ENCODE measurements around the gene GSN.

Gene GSN

DNA sequence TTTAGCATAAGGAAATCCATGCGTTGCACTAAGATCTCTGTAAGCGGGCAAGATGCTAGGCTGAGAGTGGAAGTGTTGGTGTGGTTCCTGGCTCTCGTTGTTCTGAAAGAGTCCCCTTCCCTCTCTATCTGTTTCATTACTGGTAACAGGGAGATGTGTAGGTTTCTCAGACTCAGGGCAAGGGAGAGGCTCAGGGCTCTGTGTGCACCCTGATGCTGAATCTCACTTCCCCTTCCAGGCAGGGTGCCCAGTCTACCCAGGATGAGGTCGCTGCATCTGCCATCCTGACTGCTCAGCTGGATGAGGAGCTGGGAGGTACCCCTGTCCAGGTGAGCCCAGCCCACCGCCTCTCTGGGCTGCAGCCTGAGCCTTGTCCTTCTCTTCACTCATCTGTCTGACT, 56.4 kb downstream of the GSN start:
- DNase-seq, result no peak

DNA sequence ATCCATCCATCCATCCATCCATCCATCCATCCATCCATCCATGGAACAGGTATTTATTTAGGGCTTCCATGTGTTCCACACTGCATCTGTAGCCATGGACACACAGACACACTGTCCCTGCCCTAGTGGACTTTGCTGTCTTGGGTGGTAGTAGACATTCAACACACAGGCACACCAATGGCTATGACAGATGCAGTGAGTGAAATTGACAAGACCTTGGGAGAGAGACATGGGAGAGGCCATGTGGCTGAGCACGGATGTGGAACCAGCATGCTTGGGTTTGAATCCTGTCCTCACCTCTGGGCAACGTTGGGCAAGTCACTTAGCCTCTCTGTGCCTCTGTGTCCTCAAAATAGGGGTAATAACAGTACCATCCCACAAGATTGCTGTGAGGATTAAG, 56.8 kb downstream of the GSN start:
- DNase-seq, result no peak

DNA sequence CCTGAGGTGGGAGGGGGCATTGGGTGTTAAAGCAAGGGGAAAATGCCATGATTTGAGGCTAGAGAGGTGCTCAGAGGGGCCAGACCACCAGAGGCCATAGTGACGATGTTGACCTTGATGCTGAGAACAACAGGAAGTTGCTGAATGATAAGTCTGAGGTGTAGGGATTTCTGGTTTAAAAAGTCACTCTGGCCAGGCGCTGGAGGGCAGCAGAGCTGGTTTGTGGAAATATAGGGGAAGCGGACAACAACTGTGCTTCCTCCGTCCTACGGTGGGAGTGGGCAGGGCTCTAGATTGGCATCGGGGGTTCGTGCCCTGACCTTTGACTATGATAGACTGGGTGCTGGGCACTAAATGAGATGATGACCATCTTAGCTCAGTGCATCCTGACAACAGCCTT, 57.4 kb downstream of the GSN start:
- DNase-seq, result no peak

DNA sequence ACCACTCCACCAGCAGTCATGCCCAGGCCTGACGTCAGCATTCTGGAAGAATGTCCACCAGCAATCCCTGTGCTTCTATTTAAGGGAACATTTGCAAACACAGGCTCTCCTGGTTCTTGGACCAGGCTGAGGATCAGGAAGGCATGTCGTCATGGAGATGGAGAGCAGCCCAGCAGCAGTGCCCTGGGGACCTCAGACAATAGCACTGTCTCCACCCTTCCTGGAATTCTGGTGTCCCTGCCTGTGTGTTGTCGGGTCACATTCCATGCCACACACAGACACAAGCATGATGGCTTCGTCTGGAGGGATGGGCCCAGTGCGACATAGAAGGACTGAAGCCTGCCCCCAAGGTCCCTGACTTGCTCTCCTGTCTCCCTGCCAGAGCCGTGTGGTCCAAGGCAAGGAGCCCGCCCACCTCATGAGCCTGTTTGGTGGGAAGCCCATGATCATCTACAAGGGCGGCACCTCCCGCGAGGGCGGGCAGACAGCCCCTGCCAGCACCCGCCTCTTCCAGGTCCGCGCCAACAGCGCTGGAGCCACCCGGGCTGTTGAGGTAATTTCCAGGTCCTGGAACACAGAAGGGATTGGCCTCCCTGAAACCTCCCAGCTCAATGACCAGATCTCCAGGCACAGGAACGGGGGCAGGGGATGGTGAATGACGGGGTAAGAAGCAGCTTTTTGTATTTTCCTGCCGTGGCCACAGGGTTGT, 58.3 kb downstream of the GSN start:
- DNase-seq, result no peak

DNA sequence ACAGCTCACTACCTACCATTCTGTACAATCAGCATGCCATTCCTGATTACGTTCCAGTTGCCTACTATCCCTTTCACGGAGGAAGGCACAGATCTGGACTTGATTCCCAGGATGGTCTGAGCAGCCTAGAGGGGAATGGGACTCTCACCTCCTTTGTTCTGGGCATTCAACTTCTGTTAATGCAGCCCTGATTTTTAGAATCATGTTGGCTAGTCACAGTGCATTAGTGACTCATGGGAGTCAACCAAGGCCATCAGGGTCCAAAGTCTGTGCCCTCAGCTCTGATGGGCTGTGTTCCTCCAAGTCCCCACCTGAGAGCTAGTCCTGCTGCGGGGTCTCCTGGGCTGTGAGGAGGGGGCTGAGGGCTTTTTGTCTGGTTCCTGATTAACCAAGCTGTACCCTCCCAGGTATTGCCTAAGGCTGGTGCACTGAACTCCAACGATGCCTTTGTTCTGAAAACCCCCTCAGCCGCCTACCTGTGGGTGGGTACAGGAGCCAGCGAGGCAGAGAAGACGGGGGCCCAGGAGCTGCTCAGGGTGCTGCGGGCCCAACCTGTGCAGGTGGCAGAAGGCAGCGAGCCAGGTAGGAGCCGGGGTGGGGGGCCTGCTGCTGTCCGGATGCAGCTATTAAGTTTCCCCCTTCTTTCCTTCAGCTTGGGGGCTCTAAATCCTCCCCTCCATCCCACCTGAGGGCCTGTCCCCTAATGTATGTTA, 59.1 kb downstream of the GSN start:
- no peak for DNase-seq

DNA sequence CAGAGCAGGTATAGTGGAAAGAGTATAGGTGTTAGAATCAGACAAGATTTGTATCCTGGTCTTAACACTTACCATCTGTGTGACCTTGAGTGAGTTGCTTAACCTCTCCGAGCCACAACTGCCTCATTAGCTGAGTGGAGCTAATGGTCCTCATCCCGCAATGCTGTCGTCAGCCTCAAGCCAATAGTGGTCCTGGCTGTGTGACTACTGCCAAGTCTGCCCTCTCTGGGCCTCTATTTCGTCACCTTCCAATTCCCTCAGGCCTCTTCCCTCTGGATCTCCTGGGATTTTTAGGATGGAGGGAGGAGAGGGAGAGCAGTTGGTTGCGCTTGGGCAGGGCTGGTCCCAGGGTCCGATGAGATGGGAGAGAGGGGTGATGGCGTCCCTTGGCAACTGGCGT, 60.5 kb downstream of the GSN start:
- no peak for DNase-seq

DNA sequence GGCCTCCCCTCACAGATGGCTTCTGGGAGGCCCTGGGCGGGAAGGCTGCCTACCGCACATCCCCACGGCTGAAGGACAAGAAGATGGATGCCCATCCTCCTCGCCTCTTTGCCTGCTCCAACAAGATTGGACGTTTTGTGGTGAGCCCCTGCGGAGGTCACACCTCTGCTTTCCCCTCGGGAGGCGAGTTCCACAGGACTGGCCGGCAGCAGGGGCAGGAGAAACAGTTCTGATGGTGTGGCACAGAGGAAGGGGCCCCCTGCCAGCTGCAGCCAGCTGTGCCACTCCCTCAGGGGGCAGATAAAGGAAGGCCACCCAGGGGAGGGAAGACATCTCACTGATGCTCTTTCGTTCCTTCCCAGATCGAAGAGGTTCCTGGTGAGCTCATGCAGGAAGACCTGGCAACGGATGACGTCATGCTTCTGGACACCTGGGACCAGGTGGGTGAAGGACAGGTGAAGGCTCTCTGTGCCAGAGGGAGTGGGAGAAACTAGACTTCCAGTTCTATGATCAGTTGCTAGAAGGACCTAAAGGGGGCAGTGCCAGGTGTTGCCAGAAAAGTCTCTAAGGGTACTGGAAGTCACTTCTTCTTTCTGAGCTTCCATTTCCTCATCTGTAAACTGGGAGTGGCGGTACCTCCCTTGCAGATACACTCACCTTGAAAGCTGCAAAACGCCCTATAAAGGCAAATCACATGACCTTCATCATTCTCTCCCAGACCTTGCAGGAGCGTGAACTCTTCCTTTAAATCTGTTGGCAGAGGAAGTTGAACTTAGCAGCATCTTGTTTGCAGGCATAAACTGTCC, 61.1 kb downstream of the GSN start:
- DNase-seq, result no peak

DNA sequence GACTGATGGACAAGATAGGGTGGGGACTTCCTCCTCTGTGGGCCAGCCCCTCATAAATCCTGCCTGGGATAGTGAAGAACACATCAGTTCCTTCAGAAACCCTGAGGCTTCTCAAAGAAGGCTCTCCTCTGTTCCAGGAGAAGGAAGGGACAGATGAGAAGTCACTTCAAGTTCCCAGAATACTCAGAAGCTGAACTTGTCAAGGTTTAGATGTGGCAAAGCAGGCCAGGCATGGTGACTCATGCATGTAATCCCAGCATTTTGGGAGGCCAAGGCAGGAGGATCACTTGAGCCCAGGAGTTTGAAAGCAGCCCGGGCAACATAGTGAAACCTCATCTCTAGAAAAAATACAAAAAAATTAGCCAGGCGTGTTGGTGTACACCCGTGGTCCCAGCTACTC, 63.6 kb downstream of the GSN start:
- no peak for DNase-seq

DNA sequence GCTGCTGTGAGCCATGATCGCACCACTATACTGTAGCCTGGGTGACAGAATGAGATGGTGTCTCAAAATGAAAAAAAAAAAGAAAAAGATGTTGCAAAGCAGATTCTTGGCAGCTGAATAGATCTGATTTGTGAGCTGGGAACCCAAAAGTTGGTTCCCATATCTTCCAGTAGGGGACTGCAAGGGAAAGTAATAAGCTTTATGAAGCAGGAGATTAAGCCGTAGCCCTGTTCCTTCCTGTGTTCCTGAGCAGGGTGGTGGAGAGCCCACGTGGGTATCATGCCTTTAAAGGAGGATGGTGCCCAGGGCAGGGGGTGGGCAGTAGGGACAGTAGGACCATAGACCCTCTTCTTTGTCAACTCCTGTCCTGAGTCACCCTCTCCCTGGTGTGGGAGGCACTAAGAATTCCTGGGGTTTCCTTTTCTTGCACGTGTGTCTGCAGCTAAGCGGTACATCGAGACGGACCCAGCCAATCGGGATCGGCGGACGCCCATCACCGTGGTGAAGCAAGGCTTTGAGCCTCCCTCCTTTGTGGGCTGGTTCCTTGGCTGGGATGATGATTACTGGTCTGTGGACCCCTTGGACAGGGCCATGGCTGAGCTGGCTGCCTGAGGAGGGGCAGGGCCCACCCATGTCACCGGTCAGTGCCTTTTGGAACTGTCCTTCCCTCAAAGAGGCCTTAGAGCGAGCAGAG, 64.2 kb downstream of the GSN start:
- DNase-seq, result no peak

DNA sequence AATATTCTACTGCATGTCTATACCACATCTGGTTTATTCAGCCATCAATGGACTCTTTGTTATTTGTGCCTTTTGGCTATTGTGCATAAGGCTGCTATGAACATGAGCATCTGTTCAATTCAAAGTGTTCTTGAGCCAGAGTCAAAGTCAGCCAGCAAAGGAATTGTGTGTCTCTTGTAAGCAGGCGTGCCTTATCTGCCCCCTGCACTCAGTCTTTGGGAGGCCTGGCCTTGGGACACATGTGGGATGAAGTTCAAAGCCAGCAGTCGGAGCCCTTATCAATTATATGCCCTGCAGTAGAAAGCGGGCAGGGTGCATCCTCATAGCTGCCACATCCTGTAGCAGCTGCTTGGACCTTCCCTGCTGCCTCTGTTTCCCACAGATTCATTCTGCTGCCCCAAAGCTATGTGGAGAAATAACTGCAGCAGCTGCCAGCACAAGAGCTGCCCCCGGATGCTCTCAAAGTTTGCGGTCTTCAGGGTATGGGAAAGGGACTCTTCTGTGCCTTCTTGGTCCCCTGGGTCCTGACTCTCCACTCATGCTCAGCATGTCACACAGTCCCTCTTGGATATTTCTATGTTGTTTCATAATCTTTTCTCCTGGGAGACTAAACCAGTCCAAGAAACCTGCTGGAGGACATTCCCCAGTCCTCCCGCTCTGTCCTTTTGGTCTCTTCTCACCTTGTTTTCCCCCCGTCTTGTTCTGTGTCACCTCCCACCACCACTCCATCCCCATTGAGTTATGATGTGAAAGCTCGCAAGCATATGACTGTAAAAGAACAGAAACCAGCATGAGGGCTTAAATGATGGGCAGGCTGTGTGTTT, 66.2 kb downstream of the GSN start:
- DNase-seq, result no peak

DNA sequence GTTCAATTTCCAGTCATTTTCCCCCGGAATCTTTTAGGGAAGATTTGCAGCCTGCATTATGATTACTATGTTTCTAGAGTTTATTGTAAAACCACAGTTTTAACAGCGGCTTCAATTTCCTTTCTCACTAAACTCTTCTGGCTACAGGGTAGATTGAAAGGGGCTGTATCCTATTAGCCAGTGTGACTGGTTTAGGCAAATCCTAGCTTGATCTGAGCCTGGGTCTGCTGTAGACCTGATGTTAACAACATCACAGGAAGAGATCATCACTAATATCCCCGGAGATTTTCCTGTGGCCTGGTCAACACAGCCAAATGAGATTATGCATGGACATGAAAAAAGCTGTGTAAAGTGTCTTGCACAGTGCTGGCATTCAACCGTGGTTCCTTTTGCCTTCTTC, 68.7 kb downstream of the GSN start:
- no peak for DNase-seq

DNA sequence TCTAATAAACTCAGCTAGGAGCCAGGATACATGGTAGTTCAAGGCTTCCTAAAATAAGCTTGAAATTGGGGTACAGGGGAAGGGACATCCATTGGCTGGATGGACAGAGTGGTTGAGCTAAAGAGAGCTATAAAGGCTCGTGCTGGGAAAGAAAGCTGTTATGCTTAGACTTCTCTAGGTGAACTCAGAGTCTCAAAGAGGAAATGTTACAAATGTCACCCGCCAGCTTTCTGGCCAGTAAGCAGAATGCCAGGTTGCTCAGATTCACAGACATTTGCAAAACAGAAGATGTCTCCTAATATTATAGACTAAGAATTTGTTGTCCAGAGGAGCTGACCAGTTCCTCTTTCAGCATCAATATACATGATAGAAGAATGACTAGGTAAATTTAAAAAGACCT, 71.5 kb downstream of the GSN start:
- no peak for DNase-seq

DNA sequence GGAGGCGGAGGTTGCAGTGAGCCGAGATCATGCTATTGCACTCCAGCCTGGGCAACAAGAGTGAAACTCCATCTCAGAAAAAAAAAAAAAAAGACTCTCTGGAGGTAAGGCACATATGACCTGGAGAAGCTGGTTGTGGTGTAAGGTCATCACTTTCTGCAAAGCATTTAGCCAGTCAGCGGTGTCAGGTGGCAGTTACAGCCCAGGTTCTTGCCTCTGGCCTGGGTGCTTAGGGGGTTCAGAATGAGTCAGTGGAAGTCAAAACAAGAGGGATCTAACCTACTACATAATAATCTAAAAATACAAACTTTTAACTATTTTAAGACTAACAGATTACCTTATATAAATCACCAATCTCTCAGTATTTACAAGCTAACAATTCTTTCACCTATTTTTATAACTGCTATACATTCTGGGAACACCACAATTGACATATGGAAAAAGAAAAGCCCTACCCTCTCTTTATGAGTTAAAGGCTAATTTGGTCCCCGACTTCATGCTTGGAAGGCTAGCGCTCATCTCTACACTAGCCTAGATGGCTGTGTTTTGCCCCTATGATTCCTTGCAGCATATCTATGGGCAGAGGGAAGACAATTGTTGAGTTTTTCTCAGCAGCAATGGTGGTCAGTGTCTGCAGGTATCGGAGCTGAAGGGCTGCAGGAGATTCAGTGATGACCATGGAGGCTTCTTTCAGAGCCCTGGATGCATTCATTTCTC, 72.9 kb downstream of the GSN start:
- DNase-seq, result no peak

DNA sequence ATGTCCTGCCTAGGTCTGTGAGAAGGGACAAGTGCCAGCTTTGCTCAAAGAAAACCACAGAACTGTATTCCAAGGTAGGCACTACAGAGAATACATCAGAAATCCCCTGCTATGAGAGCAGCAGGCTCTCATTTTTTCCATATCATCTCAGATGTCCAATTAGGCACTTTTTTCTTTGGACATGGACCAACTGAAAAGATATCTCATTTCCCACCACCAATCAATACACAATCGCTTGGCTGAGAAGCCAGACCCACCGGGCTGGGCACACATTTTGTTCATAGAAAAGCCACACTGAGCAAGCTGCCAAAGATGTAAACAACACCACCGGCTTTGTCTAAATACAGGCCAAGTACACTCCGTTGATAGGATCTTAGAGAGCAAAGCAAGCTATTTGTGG, 76.2 kb downstream of the GSN start:
- DNase-seq, result no peak

DNA sequence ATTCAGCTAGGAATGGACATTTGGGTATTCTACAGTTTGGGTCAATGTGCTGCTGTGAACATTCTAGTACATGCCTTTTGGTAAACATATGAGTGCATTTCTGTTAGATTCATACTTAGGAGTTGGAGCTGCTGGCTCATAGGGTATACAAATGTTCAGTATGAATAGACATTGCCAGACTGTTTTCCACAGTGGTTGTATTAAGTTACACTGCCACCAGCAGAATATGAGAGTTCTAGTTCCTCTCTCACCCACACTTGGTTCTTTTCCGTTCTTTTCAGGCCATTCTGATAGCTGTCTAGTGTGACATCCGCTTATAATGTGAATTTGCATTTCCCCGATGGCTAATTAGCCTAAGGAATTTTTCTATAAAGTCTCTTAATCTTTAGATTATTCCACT, 77.1 kb downstream of the GSN start:
- no peak for DNase-seq

DNA sequence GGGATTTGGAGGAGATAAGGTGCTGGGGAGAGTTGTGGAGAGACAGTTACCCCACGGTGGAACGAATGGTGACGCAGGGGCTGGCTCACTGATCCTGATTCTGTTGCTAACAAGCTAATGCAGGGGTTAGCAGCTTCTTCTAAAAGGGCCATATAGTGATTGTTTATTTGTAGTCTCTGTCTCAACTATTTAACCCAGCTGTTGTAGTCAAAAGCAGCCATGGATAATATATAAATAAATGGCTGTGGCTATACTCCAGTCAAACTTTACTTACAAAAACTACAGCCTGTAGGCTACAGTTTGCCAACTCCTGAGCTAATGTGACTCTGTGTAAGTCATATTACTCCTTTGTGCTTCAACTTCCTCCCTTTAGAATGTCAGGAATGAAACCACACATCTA, 80.3 kb downstream of the GSN start:
- no peak for DNase-seq

DNA sequence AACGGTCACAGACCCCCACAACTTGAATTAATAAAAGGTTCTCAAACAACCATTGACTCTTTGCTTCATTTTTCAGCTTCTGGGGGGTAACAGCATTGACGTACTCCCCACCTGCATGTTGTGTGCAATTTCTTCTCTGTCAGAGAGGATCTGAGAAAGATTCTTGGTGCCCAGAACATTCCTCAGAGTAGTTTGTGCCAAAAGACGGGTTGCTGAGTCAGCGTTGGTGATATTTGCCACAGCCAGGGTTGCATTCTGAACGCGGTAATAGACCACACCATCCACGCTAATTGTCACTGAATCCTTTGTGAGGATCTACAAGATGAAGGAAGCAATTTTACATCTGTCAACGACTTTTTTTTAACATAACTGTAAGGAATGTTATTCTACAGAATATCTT, 81.0 kb downstream of the GSN start:
- DNase-seq, result no peak

DNA sequence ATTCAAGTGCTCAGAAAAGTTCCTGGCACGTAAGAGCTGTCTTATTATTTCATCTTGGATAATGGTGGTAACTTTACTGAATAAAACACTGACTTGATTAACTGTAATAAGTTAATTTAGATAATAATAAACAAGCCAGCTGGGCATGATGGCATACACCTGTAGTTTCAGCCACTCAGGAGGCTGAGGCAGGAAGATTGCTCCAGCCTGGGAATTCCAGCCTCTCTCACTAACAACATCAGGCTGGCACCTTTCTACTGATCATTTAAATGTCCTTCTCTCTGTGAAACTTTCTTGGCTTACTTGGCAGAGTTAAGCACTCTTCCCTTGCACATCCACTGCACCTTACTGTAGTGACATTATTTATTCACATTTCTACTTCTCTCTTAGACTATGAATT, 82.1 kb downstream of the GSN start:
- DNase-seq, result no peak

DNA sequence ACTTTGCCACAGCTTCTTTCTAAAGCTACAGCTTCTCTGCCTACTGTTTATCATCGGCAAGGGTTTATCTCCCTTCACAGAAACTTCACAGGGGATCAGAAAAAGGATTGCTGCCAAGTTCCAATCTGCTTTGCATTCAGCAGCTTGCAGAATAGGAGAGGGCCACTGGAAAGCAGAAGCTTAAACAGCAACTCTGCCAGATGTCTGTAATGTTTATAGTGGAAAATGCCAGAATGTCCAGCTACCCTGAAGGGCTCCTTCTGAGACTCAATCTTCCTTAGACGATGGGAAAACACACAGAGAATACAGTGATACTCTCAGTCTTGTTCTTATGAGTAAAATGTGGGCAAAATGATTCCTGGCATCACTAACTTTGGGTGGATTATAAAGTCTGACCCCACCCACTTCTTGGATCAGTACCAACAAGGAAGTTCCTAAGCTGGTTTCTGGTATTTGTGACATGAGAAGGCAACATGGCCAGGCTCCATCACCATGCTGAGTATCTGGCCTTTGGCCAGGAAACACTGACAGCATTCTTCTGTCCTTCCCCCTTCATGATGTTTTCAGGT, 83.1 kb downstream of the GSN start:
- DNase-seq, result no peak

DNA sequence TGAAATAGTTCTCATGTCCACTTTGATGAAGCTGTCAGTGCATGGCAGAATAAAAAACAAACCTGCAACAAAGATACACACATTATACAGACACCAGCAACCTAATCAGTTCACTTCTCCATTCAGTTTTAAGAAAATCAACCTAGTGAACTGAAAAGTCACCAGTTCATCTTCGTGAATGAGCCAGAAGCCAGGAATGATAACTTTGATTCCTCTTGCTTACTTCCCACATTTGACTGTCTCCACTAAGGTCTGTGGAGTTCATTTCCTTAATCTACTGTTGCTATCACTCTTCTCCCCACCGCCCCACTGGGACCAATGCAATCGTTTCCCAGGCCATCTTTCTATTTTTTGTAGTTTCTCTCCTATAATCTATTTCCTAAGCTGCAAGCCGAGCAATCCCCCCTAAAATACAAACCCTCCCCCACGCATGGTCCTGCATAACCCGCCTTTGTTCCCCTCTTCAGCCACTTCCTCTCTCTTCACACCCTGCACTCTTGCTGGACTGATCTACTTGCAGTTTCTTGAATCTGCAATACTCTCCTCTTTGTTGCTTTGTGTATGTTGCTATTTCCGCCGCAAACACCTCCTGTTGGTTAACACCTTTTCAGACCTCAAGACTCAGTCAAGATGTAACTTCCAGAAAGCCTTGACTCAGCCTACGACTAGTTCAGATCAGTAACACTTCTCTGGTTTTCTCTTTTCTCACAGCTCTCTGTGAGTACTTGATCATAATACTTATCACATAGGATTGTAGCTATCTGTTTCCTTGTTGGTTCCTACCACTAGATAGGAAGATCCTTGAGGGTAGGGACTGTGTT, 85.5 kb downstream of the GSN start:
- DNase-seq, result peak; percentile 56 to 83

DNA sequence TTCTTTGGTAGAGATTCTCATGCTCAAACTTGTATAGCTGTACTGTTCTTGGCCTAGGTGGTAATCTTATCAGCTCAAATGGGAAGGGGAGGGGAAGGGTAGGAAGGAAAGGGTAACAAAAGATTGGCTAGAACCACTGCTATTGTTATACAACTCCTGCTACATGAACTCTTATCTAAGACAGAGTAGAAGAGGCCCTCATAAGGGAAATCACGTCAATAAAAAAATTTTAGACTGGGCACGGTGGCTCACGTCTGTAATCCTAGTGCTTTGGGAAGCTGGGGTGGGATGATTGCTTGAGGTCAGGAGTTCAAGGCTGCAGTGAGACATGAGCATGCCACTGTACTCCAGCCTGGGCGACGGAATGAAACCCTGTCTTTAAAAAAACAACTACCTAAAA, 86.2 kb downstream of the GSN start:
- no peak for DNase-seq

Measured in CD4-positive, alpha-beta T cell treated with Interferon alpha-2 for 1 hour (primary cell).